Hepatocyte (in vitro differentiated cells): ENCODE results near the gene VTA1.

Experiments used
- EZH2 ChIP-seq: fragments of 200-600 bp; sonication (generic); IDR thresholded peaks from 2 replicates; pipeline ENCODE4 v1.6.1; 2016; ENCODE audit warnings: antibody characterized with exemption, mild to moderate bottlenecking, borderline replicate concordance
- TF ChIP-seq, protein P1 (sequence below): fragments of 200-600 bp; sonication (generic); IDR thresholded peaks from 2 replicates; pipeline ENCODE4 v1.5.1; 2016; ENCODE audit warnings: antibody characterized with exemption, mild to moderate bottlenecking; ENCODE audit not compliant: poor library complexity

GRCh38 chr6:142183351-142183750, 36.3 kb downstream of the VTA1 start:
- TF ChIP-seq, protein P1, sequence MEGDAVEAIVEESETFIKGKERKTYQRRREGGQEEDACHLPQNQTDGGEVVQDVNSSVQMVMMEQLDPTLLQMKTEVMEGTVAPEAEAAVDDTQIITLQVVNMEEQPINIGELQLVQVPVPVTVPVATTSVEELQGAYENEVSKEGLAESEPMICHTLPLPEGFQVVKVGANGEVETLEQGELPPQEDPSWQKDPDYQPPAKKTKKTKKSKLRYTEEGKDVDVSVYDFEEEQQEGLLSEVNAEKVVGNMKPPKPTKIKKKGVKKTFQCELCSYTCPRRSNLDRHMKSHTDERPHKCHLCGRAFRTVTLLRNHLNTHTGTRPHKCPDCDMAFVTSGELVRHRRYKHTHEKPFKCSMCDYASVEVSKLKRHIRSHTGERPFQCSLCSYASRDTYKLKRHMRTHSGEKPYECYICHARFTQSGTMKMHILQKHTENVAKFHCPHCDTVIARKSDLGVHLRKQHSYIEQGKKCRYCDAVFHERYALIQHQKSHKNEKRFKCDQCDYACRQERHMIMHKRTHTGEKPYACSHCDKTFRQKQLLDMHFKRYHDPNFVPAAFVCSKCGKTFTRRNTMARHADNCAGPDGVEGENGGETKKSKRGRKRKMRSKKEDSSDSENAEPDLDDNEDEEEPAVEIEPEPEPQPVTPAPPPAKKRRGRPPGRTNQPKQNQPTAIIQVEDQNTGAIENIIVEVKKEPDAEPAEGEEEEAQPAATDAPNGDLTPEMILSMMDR: no peak
- no peak for TF ChIP-seq EZH2
